Raji (cell line): ENCODE results near the gene FANCC.

Experiments used
- POLR2A ChIP-seq: IDR thresholded peaks from 2 replicates; pipeline ENCODE4 v1.6.1; 2011; ENCODE audit warnings: low read depth, low read length, control low read depth; ENCODE audit not compliant: insufficient read depth

Gene FANCC

GRCh38 chr9:95156074-95156473 lies 161.4 kb downstream of the FANCC start:
- no peak for TF ChIP-seq POLR2A

GRCh38 chr9:95155220-95155619 lies 162.3 kb downstream of the FANCC start:
- no peak for TF ChIP-seq POLR2A

GRCh38 chr9:95150903-95151302 lies 166.6 kb downstream of the FANCC start:
- TF ChIP-seq POLR2A, result no peak

- TF ChIP-seq POLR2A, result no peak
Measured at GRCh38 chr9:95148208-95148520, 169.3 kb downstream of the FANCC start.

GRCh38 chr9:95147452-95148207 lies 169.9 kb downstream of the FANCC start:
- no peak for TF ChIP-seq POLR2A

GRCh38 chr9:95143591-95144561 lies 173.6 kb downstream of the FANCC start:
- no peak for TF ChIP-seq POLR2A

GRCh38 chr9:95142728-95143127 lies 174.8 kb downstream of the FANCC start:
- TF ChIP-seq POLR2A, result no peak

GRCh38 chr9:95142315-95142714 lies 175.2 kb downstream of the FANCC start:
- no peak for TF ChIP-seq POLR2A

GRCh38 chr9:95140821-95141220 lies 176.7 kb downstream of the FANCC start:
- TF ChIP-seq POLR2A, result no peak

- no peak for TF ChIP-seq POLR2A
Measured at GRCh38 chr9:95139126-95139525, 178.4 kb downstream of the FANCC start.

GRCh38 chr9:95138474-95138873 lies 179.0 kb downstream of the FANCC start:
- TF ChIP-seq POLR2A, result no peak

- no peak for TF ChIP-seq POLR2A
Measured at GRCh38 chr9:95137587-95138145, 179.8 kb downstream of the FANCC start.

GRCh38 chr9:95135756-95136155 lies 181.8 kb downstream of the FANCC start:
- no peak for TF ChIP-seq POLR2A

GRCh38 chr9:95134457-95134881 lies 183.0 kb downstream of the FANCC start:
- no peak for TF ChIP-seq POLR2A

- no peak for TF ChIP-seq POLR2A
Measured at GRCh38 chr9:95133325-95133705, 184.2 kb downstream of the FANCC start.
